HepG2 (cell line): ENCODE measurements around the gene TMEM141. TPM values are rescaled to one million over a fixed set of nuclear protein-coding genes. Genes with fewer than 3 reads are reported as not detected.

Experiments used
- ATRX ChIP-seq: sonication (generic); formaldehyde crosslinking; IDR thresholded peaks from 2 replicates; pipeline ENCODE4 v1.4.0; 2020; ENCODE audit warnings: missing genetic modification reagents, borderline replicate concordance
- BCLAF1 ChIP-seq: fragments of 450-650 bp; IDR thresholded peaks from 2 replicates; pipeline ENCODE4 v1.6.1; 2017; ENCODE audit warnings: mild to moderate bottlenecking
- CC2D1A ChIP-seq: sonication (generic); formaldehyde crosslinking; IDR thresholded peaks from 2 replicates; pipeline ENCODE4 v1.8.1; 2023; ENCODE audit warnings: mild to moderate bottlenecking, missing genetic modification reagents
- GTF2F1 ChIP-seq: fragments of 150-350 bp; IDR thresholded peaks from 2 replicates; pipeline ENCODE4 v1.6.1; 2014; ENCODE audit warnings: low read length
- MIER3 ChIP-seq: IDR thresholded peaks from 2 replicates; pipeline ENCODE4 v1.6.1; 2016; ENCODE audit warnings: missing compliant biosample characterization, borderline replicate concordance
- RNF219 ChIP-seq: sonication (generic); formaldehyde crosslinking; IDR thresholded peaks from 2 replicates; pipeline ENCODE4 v1.5.0; 2020; ENCODE audit warnings: mild to moderate bottlenecking, missing genetic modification reagents
- USF2 ChIP-seq, 2 experiments: sonication (generic) in 1 of 2; formaldehyde crosslinking in 1 of 2; IDR thresholded peaks; 2 replicates each; pipeline versions ENCODE4 v1.5.1 to v1.6.1; 2011 to 2020; ENCODE audit warnings: borderline replicate concordance in 1 of 2, low read depth in 1 of 2, low read length in 1 of 2, mild to moderate bottlenecking in 1 of 2, missing genetic modification reagents in 1 of 2, moderate library complexity in 1 of 2
- ZBTB14 ChIP-seq: sonication (generic); formaldehyde crosslinking; IDR thresholded peaks from 2 replicates; pipeline ENCODE4 v1.4.0; 2020; ENCODE audit warnings: missing genetic modification reagents
- ZMYM4 ChIP-seq: sonication (generic); formaldehyde crosslinking; IDR thresholded peaks from 2 replicates; pipeline ENCODE4 v1.8.1; 2023; ENCODE audit warnings: mild to moderate bottlenecking, missing genetic modification reagents
- ZNF232 ChIP-seq: sonication (generic); formaldehyde crosslinking; IDR thresholded peaks from 2 replicates; pipeline ENCODE4 v1.4.0; 2020; ENCODE audit warnings: missing genetic modification reagents, borderline replicate concordance
- ZNF280D ChIP-seq: sonication (generic); formaldehyde crosslinking; IDR thresholded peaks from 2 replicates; pipeline ENCODE4 v1.5.1; 2020; ENCODE audit warnings: mild to moderate bottlenecking, missing genetic modification reagents
- ZNF430 ChIP-seq: sonication (generic); formaldehyde crosslinking; IDR thresholded peaks from 2 replicates; pipeline ENCODE4 v1.9.0; 2021; ENCODE audit warnings: mild to moderate bottlenecking, missing genetic modification reagents
- ZNF576 ChIP-seq: sonication (generic); formaldehyde crosslinking; IDR thresholded peaks from 2 replicates; pipeline ENCODE4 v1.4.0; 2020; ENCODE audit warnings: mild to moderate bottlenecking, missing genetic modification reagents
- polyA plus RNA-seq, 8 experiments: library from polyadenylated mRNA; depleted of rRNA in 3 of 8; stranded (reverse) in 7 of 8; unstranded in 1 of 8; fragments of >200 nt; fragmentation: Illumina TruSeq in 4 of 8; extraction: Trizol in 4 of 8; gene quantifications; 2 replicates each; pipeline versions ENCODE4 v1.2.1 to v1.2.3, GENCODE V29; 2011 to 2016; ENCODE audit warnings: low read depth in 4 of 8, missing spikeins in 1 of 8, mixed read lengths in 1 of 8; ENCODE audit not compliant: insufficient read depth in 1 of 8
- total RNA-seq, 5 experiments: library from RNA; depleted of rRNA; stranded (reverse); fragments of >200 nt; fragmentation: Illumina TruSeq; extraction: Trizol; gene quantifications; 2 replicates each; pipeline ENCODE4 v1.2.3, GENCODE V29; 2016; ENCODE audit warnings: low read depth in 1 of 5

TMEM141 gene
- total and polyA plus RNA-seq, 2 of the 13 experiments (the other 11 are each of a cell fraction or from before 2014, with no cell fraction given), result 81.0 to 202 TPM

GRCh38 chr9:136799079-136799853 is 8.1 kb downstream of the TMEM141 start (continued):
- no peak for TF ChIP-seq ZNF280D (CRISPR knock-in tag)
- TF ChIP-seq ZMYM4 (CRISPR knock-in tag), result peak; percentile 45; the same call in 1 of the 2 replicates
- TF ChIP-seq GTF2F1, result no peak
- no peak for TF ChIP-seq BCLAF1
- peak; percentile 66; the same call in 1 of the 2 replicates for TF ChIP-seq ZNF430 (CRISPR knock-in tag)
- peak; percentile 86 for TF ChIP-seq ZNF232 (CRISPR knock-in tag)
- TF ChIP-seq USF2 (IDR thresholded peaks at IDR 0.05; ENCODE audit: low read depth, low read length), result no peak
- TF ChIP-seq USF2 (CRISPR knock-in tag; IDR thresholded peaks at IDR 0.05; ENCODE audit: borderline replicate concordance), result no peak; the same call in 1 of the 2 replicates
- TF ChIP-seq ZBTB14 (CRISPR knock-in tag), result no peak
- 0 out of 2 replicates have a peak, but pooled peaks have one; percentile 65 for TF ChIP-seq CC2D1A (CRISPR knock-in tag)
- no peak for TF ChIP-seq RNF219 (CRISPR knock-in tag)
- TF ChIP-seq ZNF576, result peak; percentile 32; the same call in 1 of the 2 replicates
- TF ChIP-seq MIER3 (CRISPR knock-in tag), result peak; percentile 91; the same call in 1 of the 2 replicates
- TF ChIP-seq ATRX (CRISPR knock-in tag), result no peak
